Measurements from ENCODE around the gene FAM3C.

FAM3C gene

DNA sequence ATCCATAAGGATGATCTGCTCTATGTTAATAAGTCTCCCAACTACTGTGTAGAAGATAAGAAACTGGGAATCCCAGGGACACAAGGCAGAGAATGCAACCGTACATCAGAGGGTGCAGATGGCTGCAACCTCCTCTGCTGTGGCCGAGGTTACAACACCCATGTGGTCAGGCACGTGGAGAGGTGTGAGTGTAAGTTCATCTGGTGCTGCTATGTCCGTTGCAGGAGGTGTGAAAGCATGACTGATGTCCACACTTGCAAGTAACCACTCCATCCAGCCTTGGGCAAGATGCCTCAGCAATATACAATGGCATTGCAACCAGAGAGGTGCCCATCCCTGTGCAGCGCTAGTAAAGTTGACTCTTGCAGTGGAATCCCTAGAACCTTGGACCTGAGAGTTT lies 57.0 kb downstream of the FAM3C start:
- no peaks in the 10 kb centered on the region for H3K4me1 ChIP-seq (ENCODE audit: low read length)
- TF ChIP-seq, protein P1, sequence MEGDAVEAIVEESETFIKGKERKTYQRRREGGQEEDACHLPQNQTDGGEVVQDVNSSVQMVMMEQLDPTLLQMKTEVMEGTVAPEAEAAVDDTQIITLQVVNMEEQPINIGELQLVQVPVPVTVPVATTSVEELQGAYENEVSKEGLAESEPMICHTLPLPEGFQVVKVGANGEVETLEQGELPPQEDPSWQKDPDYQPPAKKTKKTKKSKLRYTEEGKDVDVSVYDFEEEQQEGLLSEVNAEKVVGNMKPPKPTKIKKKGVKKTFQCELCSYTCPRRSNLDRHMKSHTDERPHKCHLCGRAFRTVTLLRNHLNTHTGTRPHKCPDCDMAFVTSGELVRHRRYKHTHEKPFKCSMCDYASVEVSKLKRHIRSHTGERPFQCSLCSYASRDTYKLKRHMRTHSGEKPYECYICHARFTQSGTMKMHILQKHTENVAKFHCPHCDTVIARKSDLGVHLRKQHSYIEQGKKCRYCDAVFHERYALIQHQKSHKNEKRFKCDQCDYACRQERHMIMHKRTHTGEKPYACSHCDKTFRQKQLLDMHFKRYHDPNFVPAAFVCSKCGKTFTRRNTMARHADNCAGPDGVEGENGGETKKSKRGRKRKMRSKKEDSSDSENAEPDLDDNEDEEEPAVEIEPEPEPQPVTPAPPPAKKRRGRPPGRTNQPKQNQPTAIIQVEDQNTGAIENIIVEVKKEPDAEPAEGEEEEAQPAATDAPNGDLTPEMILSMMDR (IDR thresholded peaks at IDR 0.05; ENCODE audit: low read length) = no peak
- TF ChIP-seq EZH2phosphoT487 (IDR thresholded peaks at IDR 0.05; ENCODE audit: low read length) = no peak
- TF ChIP-seq EZH2 (optimal IDR thresholded peaks at IDR 0.05; ENCODE audit: low read depth, low read length) = no peak
- no peaks in the 10 kb centered on the region for H3K79me2 ChIP-seq (ENCODE audit: low read length)
- no peaks in the 10 kb centered on the region for H3K27me3 ChIP-seq (replicated peaks; ENCODE audit: insufficient read depth, low read length)
- no peaks in the 10 kb centered on the region for H3K9me3 ChIP-seq (replicated peaks; ENCODE audit: insufficient read depth, low read length)
- H3F3A ChIP-seq (ENCODE audit: insufficient read depth, low read length) = no peaks in the 10 kb centered on the region
- no peak overlapping the region for H3K4me3 ChIP-seq (ENCODE audit: low read length)
- H3K36me3 ChIP-seq (replicated peaks; ENCODE audit: insufficient read depth, low read length) = no peaks in the 10 kb centered on the region
- H4K20me1 ChIP-seq (ENCODE audit: insufficient read depth, low read length) = no peaks in the 10 kb centered on the region
- no peak overlapping the region for H3K9ac ChIP-seq (ENCODE audit: low read length)
- DNase-seq = no peak
- no peak overlapping the region for H3K27ac ChIP-seq (ENCODE audit: low read length)
- H3K9me2 ChIP-seq (replicated peaks; ENCODE audit: insufficient read depth, low read length) = no peaks in the 10 kb centered on the region
- H2AFZ ChIP-seq (ENCODE audit: low read length) = no peak overlapping the region
- H3K4me2 ChIP-seq (ENCODE audit: low read depth, low read length) = no peak overlapping the region

GRCh38 chr7:121337398-121337797 lies 58.7 kb downstream of the FAM3C start:
- Histone ChIP-seq H3K4me2 (ENCODE audit: low read depth, low read length) (no peak overlapping the region), H3K4me3 (ENCODE audit: low read length) (no peak overlapping the region), H3K27me3 (replicated peaks; ENCODE audit: insufficient read depth, low read length) (no peaks in the 10 kb centered on the region), H3K36me3 (replicated peaks; ENCODE audit: insufficient read depth, low read length) (no peaks in the 10 kb centered on the region), H2AFZ (ENCODE audit: low read length) (no peak overlapping the region), H3K9me3 (replicated peaks; ENCODE audit: insufficient read depth, low read length) (no peaks in the 10 kb centered on the region), H4K20me1 (ENCODE audit: insufficient read depth, low read length) (no peaks in the 10 kb centered on the region), H3K79me2 (ENCODE audit: low read length) (no peaks in the 10 kb centered on the region), H3F3A (ENCODE audit: insufficient read depth, low read length) (no peaks in the 10 kb centered on the region), H3K9ac (ENCODE audit: low read length) (no peak overlapping the region), H3K9me2 (replicated peaks; ENCODE audit: insufficient read depth, low read length) (no peaks in the 10 kb centered on the region), H3K4me1 (ENCODE audit: low read length) (no peaks in the 10 kb centered on the region), H3K27ac (ENCODE audit: low read length) (no peak overlapping the region)
- TF ChIP-seq, protein P1 (IDR thresholded peaks at IDR 0.05; ENCODE audit: low read length) = no peak; the same call in 1 of the 2 replicates
- TF ChIP-seq EZH2phosphoT487 (IDR thresholded peaks at IDR 0.05; ENCODE audit: low read length) = no peak
- no peak for TF ChIP-seq EZH2 (optimal IDR thresholded peaks at IDR 0.05; ENCODE audit: low read depth, low read length)
- DNase-seq = no peak

DNA sequence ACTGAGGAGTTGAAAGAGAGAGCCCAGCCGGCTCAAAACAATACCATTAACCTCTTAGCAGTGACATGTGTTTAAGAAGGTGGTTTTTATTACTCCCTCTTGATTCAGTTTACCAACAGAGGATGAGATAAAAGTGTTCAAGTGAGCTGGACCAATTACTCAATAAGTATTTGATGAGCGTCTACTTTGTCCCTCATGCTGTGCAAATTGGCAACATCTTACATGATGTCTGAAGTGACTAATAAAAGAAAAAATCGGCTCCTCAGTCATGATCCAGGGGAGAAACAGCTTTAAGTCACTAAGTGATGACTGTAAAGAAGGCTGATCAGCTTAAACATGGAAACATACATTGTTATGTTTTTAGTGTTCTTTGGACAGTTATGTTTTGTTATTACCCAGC lies 59.5 kb downstream of the FAM3C start:
- Histone ChIP-seq H2AFZ (ENCODE audit: low read length) (no peak overlapping the region), H3F3A (ENCODE audit: insufficient read depth, low read length) (no peaks in the 10 kb centered on the region), H3K27ac (ENCODE audit: low read length) (no peak overlapping the region), H3K9ac (ENCODE audit: low read length) (no peak overlapping the region), H3K79me2 (ENCODE audit: low read length) (no peaks in the 10 kb centered on the region), H3K36me3 (replicated peaks; ENCODE audit: insufficient read depth, low read length) (no peaks in the 10 kb centered on the region), H3K4me1 (ENCODE audit: low read length) (no peaks in the 10 kb centered on the region), H3K9me3 (replicated peaks; ENCODE audit: insufficient read depth, low read length) (no peaks in the 10 kb centered on the region), H3K27me3 (replicated peaks; ENCODE audit: insufficient read depth, low read length) (no peaks in the 10 kb centered on the region), H4K20me1 (ENCODE audit: insufficient read depth, low read length) (no peaks in the 10 kb centered on the region), H3K4me2 (ENCODE audit: low read depth, low read length) (no peak overlapping the region), H3K9me2 (replicated peaks; ENCODE audit: insufficient read depth, low read length) (no peaks in the 10 kb centered on the region), H3K4me3 (ENCODE audit: low read length) (no peak overlapping the region)
- no peak for DNase-seq
- TF ChIP-seq, protein P1 (IDR thresholded peaks at IDR 0.05; ENCODE audit: low read length) = no peak
- no peak for TF ChIP-seq EZH2 (optimal IDR thresholded peaks at IDR 0.05; ENCODE audit: low read depth, low read length)
- no peak for TF ChIP-seq EZH2phosphoT487 (IDR thresholded peaks at IDR 0.05; ENCODE audit: low read length)

All from MM.1S (cell line).